ENCODE data around the gene PERCC1.

PERCC1 gene

DNA sequence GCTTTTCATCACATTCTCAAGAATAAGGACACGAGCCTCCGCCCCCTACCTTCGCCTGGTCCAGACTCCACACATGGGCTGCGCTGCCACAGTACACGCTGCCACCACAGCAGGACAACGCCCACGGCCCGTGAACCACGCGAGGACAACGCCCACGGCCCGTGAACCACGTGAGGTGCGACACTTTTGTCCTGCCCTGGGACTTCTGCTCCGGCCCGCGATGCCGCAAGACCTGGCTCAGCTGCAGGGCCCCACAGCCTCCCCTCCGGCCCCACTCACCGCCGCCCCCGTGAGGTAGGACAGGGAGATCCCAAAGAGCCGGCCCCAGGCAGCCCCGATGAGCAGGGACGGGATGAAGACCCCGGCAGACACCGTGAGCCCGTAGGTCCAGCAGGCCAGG, 19.3 kb downstream of the PERCC1 start:
- no peak for DNase-seq (ENCODE audit: low read depth, low spot score)

DNA sequence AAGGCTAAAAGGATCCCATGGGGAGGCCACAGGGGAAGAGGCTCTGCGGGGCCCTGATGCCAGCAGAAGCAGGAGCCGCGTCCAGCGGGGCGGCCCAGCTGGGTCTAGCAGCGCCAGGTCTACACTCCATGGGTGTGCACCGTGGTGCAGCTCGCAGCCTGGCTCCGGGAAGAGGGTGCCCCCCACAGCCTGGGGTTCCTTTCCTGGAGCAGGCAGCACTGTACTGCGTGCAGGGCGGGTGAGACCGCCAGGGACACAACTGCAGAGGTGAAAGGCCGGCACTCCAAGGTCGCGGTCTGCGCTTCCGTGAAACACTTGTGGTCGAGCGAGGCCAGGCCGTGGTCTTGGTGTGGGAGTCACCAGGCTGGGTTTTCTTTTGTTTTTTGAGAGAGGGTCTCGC, 20.0 kb downstream of the PERCC1 start:
- DNase-seq (ENCODE audit: low read depth, low spot score), result no peak

- DNase-seq (ENCODE audit: low read depth, low spot score), result no peak
Observed at GRCh38 chr16:1451702-1452392, 21.0 kb downstream of the PERCC1 start.

DNA sequence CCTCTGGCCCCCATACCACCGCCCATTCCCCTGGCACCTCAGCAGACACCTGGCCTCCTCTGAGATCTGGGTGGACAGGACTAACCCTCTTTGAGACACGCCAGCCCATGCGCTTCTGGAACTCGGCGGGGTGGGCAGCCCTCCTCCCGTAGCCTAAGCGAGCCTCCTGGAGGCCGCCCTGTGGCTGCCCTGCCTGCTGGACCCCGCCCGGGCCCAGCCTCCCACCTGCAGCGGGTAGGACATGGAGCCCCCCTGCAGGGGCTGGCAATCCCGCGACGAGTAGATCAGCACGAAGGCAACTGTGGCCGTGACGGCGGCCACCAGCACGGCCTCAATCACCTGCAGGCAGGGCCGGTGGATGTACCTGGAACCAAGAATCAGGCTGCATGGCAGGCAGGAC, 21.7 kb downstream of the PERCC1 start:
- DNase-seq (ENCODE audit: low read depth, low spot score), result no peak

GRCh38 chr16:1453316-1453715, 22.4 kb downstream of the PERCC1 start:
- no peak for DNase-seq (ENCODE audit: low read depth, low spot score)

DNA sequence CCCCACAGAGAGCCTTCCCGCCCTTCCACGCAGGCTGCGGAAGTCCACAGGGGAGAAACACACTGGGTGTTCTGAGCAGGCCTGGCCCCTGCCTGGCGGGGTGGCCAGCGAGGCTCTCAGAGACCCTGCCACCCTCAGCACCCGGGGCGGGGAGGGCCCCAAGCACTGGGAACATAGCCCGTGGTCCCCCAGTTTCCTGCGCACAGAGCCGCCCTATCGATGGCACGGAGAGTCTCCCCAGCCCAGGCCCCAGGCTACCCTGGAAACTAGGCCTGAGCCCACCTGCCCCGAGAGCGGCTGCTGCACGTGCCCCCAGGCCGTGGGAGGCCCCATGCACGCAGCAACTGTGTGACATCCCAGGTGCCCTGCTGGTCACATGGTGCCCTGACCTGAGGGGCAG, 23.7 kb downstream of the PERCC1 start:
- DNase-seq (ENCODE audit: low read depth, low spot score), result no peak

- DNase-seq (ENCODE audit: low read depth, low spot score), result no peak
Observed at GRCh38 chr16:1455190-1456171, 24.6 kb downstream of the PERCC1 start.

DNA sequence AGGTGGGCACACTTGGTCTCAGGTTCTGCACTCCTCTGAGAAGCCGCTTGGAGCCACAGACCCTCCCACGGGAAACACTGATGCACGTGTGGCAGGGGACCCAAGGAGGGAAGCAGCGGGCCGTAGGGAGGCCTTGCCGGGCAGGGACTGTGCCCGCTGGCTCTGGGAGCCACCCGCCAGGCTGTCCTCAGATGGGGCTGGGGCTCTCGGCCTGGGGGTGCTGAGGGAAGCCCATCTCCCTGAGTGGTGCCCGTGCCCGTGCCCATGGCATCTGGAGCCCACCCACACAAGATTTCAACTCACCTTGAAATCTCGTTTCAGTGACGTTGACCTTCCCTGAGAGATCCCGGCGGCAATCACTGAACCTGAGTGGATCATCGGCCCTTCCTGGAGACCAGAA, 26.1 kb downstream of the PERCC1 start:
- no peak for DNase-seq (ENCODE audit: low read depth, low spot score)

- no peak for DNase-seq (ENCODE audit: low read depth, low spot score)
Observed at GRCh38 chr16:1457489-1458245, 26.8 kb downstream of the PERCC1 start.

DNA sequence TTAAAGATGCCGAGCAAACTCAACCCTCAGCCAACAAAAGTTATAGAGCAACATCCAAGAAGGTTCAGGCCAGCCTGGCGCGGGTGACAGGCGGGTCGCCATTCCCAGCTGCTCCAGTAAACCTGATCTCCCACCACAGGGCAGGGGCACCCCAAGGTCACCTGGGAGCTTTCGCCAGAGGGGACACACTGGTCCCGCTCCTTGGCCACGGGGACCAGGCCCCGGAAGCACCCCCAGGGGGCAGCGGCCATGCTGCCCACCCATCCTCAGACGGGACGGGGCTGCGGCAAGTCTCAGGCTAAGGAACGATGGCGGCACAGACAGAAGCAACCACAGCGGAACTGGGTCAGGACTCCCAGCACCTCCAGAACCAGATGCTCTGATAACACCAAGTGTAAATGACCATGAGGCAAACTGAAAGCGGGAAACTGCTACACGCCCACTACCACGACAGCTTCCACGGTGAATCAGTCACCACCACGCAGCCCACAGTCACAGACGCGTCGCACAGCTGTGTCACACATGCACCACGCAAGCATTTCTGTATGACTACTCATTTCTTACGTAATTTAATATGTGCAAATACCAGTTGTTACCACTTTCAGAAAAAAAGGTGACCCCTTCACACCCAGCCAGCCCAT, 27.6 kb downstream of the PERCC1 start:
- DNase-seq (ENCODE audit: low read depth, low spot score), result no peak

GRCh38 chr16:1458977-1459341, 28.1 kb downstream of the PERCC1 start:
- no peak for DNase-seq (ENCODE audit: low read depth, low spot score)

- no peak for DNase-seq (ENCODE audit: low read depth, low spot score)
Observed at GRCh38 chr16:1459967-1460366, 29.1 kb downstream of the PERCC1 start.

GRCh38 chr16:1460602-1461138, 29.8 kb downstream of the PERCC1 start:
- DNase-seq (ENCODE audit: low read depth, low spot score), result no peak

- DNase-seq (ENCODE audit: low read depth, low spot score), result no peak
Observed at GRCh38 chr16:1461146-1461545, 30.3 kb downstream of the PERCC1 start.

GRCh38 chr16:1464196-1464893, 33.5 kb downstream of the PERCC1 start:
- no peak for DNase-seq (ENCODE audit: low read depth, low spot score)

GRCh38 chr16:1464894-1465566, 34.2 kb downstream of the PERCC1 start:
- DNase-seq (ENCODE audit: low read depth, low spot score), result no peak

- DNase-seq (ENCODE audit: low read depth, low spot score), result no peak
Observed at GRCh38 chr16:1465567-1465915, 34.7 kb downstream of the PERCC1 start.

GRCh38 chr16:1466054-1466453, 35.2 kb downstream of the PERCC1 start:
- no peak for DNase-seq (ENCODE audit: low read depth, low spot score)

DNA sequence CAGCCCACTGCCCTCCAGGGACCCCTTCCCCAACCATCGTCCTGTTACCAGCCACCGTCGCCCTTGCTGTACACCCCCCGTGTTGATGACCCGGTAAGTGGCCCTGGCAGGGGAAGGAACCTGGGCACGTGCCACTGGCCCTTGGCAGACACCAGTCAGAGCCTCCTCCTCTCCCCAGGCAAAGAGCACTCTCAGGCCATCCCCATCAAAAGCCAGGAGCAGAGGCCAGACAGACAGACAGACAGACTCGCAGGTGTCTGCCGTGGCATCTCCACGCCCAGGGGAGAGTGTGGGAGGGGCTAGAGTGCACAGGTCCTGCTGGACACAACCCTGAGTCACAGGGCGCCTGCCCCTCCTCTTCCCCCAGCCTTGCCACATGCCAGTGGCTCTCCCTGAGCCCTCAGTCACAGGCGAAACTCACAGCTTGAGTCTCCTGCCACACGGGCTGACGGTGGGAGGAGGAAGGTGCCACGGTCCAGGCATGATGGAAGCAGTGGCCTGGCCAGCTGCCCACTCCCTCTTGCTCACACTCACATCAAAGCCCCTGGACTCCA, 36.2 kb downstream of the PERCC1 start:
- DNase-seq (ENCODE audit: low read depth, low spot score), result no peak

- DNase-seq (ENCODE audit: low read depth, low spot score), result no peak
Observed at GRCh38 chr16:1468426-1468810, 37.5 kb downstream of the PERCC1 start.
